Hematopoietic multipotent progenitor cell treated with erythropoietin and hydrocortisone succinate and interleukin-3 and kit ligand, for 8 days (in vitro differentiated cells): Measurements from ENCODE around the gene THYN1.

Experiments used
- DNase-seq: peaks from one replicate; pipeline ENCODE4 v3.0.0-alpha.2; 2015

The THYN1 gene

GRCh38 chr11:134246100-134246499 is 7.1 kb downstream of the THYN1 start:
- no peak for DNase-seq

GRCh38 chr11:134245434-134245833 is 7.7 kb downstream of the THYN1 start:
- DNase-seq = no peak

- peak; percentile 41 for DNase-seq
These were observed 8.6 kb downstream of the THYN1 start for GRCh38 chr11:134244593-134244992.

- DNase-seq = no peak
These were observed 9.2 kb downstream of the THYN1 start for GRCh38 chr11:134243913-134244312.

GRCh38 chr11:134242376-134242775 is 10.8 kb downstream of the THYN1 start:
- no peak for DNase-seq

- no peak for DNase-seq
These were observed 12.6 kb downstream of the THYN1 start for GRCh38 chr11:134240592-134240991.

GRCh38 chr11:134238956-134239355 is 14.2 kb downstream of the THYN1 start:
- no peak for DNase-seq

- no peak for DNase-seq
These were observed 15.6 kb downstream of the THYN1 start for GRCh38 chr11:134237557-134237922.

- DNase-seq = no peak
These were observed 16.2 kb downstream of the THYN1 start for GRCh38 chr11:134236834-134237556.

GRCh38 chr11:134235399-134235798 is 17.8 kb downstream of the THYN1 start:
- no peak for DNase-seq

GRCh38 chr11:134233729-134234179 is 19.4 kb downstream of the THYN1 start:
- peak; percentile 87 for DNase-seq

GRCh38 chr11:134231958-134232659 is 21.0 kb downstream of the THYN1 start:
- DNase-seq = no peak

- DNase-seq = no peak
These were observed 22.8 kb downstream of the THYN1 start for GRCh38 chr11:134230339-134230738.

- no peak for DNase-seq
These were observed 23.9 kb downstream of the THYN1 start for GRCh38 chr11:134229126-134229790.

- no peak for DNase-seq
These were observed 24.5 kb downstream of the THYN1 start for GRCh38 chr11:134228625-134229024.

- DNase-seq = no peak
These were observed 26.3 kb downstream of the THYN1 start for GRCh38 chr11:134226806-134227325.

GRCh38 chr11:134224710-134225664 is 28.2 kb downstream of the THYN1 start:
- DNase-seq = peak; percentile 89

GRCh38 chr11:134223836-134224709 is 29.1 kb downstream of the THYN1 start, which contains the start of the genes NCAPD3 and VPS26B:
NCAPD3 (minus strand) TSS chr11:134223967; CDS start chr11:134223926, 41 bp downstream.
VPS26B (plus strand) TSS chr11:134224671; CDS start chr11:134225123, 452 bp downstream.
- peak; percentile 97 for DNase-seq

- DNase-seq = peak; percentile 28
These were observed 30.0 kb downstream of the THYN1 start for GRCh38 chr11:134223121-134223520.

GRCh38 chr11:134216816-134217215 is 36.3 kb downstream of the THYN1 start:
- DNase-seq = no peak

GRCh38 chr11:134215836-134216235 is 37.3 kb downstream of the THYN1 start:
- DNase-seq = no peak
